GM12891 (cell line): Measurements from ENCODE around the gene TPBG.

Source experiments
- POLR2A ChIP-seq: IDR thresholded peaks from 2 replicates; pipeline ENCODE4 v1.6.1; 2011; ENCODE audit warnings: low read depth, low read length, control low read depth
- TAF1 ChIP-seq: IDR thresholded peaks from 2 replicates; pipeline ENCODE4 v1.6.1; 2011; ENCODE audit warnings: low read depth, low read length, control low read depth

DNA sequence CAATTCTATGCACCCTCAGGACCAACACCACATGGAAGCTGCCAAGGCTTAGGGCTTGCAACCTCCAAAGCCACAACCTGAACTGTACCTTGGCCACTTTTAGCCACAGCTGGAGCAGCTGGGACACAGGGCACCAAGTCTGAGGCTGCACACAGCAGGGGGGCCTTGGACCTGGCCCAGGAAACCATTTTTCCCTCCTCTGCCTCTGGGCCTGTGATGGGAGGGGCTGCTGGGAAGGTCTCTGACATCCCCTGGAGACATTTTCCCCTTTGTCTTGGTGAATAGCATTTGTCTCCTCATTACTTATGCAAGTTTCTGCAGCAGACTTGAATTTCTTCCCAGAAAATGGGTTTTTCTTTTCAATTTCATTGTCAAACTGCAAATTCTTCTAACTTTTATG, 13.0 kb downstream of the TPBG start:
- no peak for TF ChIP-seq POLR2A
- TF ChIP-seq TAF1: no peak
